HEK293T (cell line): ENCODE measurements around the gene ISM1.

Experiments used
- CTCF ChIA-PET: fragments of 350-600 bp; formaldehyde crosslinking; extraction: SDS; loops from one replicate; lab custom pipeline; 2021; ENCODE audit warnings: antibody characterized with exemption, inconsistent platforms; lab: Yijun Ruan, JAX
- POLR2A ChIA-PET: fragments of 350-600 bp; formaldehyde crosslinking; extraction: SDS; loops from one replicate; lab custom pipeline; 2020; ENCODE audit warnings: antibody characterized with exemption, inconsistent platforms; lab: Yijun Ruan, JAX
- DNase-seq: peaks from one replicate; pipeline ENCODE4 v3.0.0; 2012; ENCODE audit warnings: mixed read lengths; ENCODE audit errors: extremely low spot score
- ARNT ChIP-seq: fragments of 450-650 bp; IDR thresholded peaks from 2 replicates; pipeline ENCODE4 v1.6.1; 2017; ENCODE audit warnings: mild to moderate bottlenecking
- BHLHE40 ChIP-seq: fragments of 450-650 bp; IDR thresholded peaks from 2 replicates; pipeline ENCODE4 v1.6.1; 2016; ENCODE audit warnings: mild to moderate bottlenecking, moderate library complexity, borderline replicate concordance
- CTBP1 ChIP-seq: fragments of 450-650 bp; IDR thresholded peaks from 2 replicates; pipeline ENCODE4 v1.6.1; 2016; ENCODE audit warnings: borderline replicate concordance
- ELF4 ChIP-seq: fragments of 450-650 bp; IDR thresholded peaks from 2 replicates; pipeline ENCODE4 v1.6.1; 2017; ENCODE audit warnings: antibody characterized with exemption
- FOXA1 ChIP-seq: fragments of 450-650 bp; IDR thresholded peaks from 2 replicates; pipeline ENCODE4 v1.6.1; 2016; ENCODE audit warnings: mild to moderate bottlenecking
- FOXK2 ChIP-seq: fragments of 450-650 bp; IDR thresholded peaks from 2 replicates; pipeline ENCODE4 v1.6.1; 2016; ENCODE audit warnings: mild to moderate bottlenecking
- FOXM1 ChIP-seq: fragments of 450-650 bp; IDR thresholded peaks from 2 replicates; pipeline ENCODE4 v1.6.1; 2017; ENCODE audit warnings: mild to moderate bottlenecking, borderline replicate concordance
- HDGF ChIP-seq: fragments of 450-650 bp; IDR thresholded peaks from 2 replicates; pipeline ENCODE4 v1.6.1; 2017; ENCODE audit warnings: antibody characterized with exemption, borderline replicate concordance
- L3MBTL2 ChIP-seq: fragments of 450-650 bp; conservative IDR thresholded peaks from 2 replicates; pipeline ENCODE4 v1.6.1; 2016; ENCODE audit warnings: mild to moderate bottlenecking
- LEF1 ChIP-seq: fragments of 450-650 bp; IDR thresholded peaks from 2 replicates; pipeline ENCODE4 v1.6.1; 2017; ENCODE audit warnings: mild to moderate bottlenecking, borderline replicate concordance
- NFRKB ChIP-seq: fragments of 450-650 bp; IDR thresholded peaks from 2 replicates; pipeline ENCODE4 v1.6.1; 2016; ENCODE audit warnings: mild to moderate bottlenecking, moderate library complexity
- PKNOX1 ChIP-seq: fragments of 450-650 bp; IDR thresholded peaks from 2 replicates; pipeline ENCODE4 v1.6.1; 2016
- SP1 ChIP-seq: fragments of 450-650 bp; IDR thresholded peaks from 2 replicates; pipeline ENCODE4 v1.6.1; 2017
- SUZ12 ChIP-seq: fragments of 450-650 bp; IDR thresholded peaks from 2 replicates; pipeline ENCODE4 v1.6.1; 2016; ENCODE audit warnings: mild to moderate bottlenecking
- TARDBP ChIP-seq: fragments of 450-650 bp; IDR thresholded peaks from 2 replicates; pipeline ENCODE4 v1.6.1; 2016
- ZNF384 ChIP-seq: fragments of 450-650 bp; IDR thresholded peaks from 2 replicates; pipeline ENCODE4 v1.6.1; 2016

ISM1 gene

GRCh38 chr20:13238001-13238653 is 17.1 kb downstream of the ISM1 start:
- no peak for TF ChIP-seq SUZ12
- no peak for TF ChIP-seq CTBP1
- TF ChIP-seq LEF1, result no peak
- no peak for TF ChIP-seq NFRKB
- no peak for TF ChIP-seq HDGF
- TF ChIP-seq ELF4, result no peak
- no peak for TF ChIP-seq ARNT
- no peak for TF ChIP-seq BHLHE40
- TF ChIP-seq L3MBTL2, result no peak
- TF ChIP-seq SP1, result no peak
- no peak for TF ChIP-seq TARDBP
- ChIA-PET CTCF (no interaction called here), POLR2A (no interaction called here)
- no peak for DNase-seq

GRCh38 chr20:13243826-13244376 is 22.8 kb downstream of the ISM1 start:
- ChIA-PET CTCF (no interaction called here), POLR2A (no interaction called here)
- DNase-seq, result no peak
- TF ChIP-seq HDGF, result no peak
- no peak for TF ChIP-seq FOXA1
- no peak for TF ChIP-seq ELF4
- TF ChIP-seq CTBP1, result no peak
- TF ChIP-seq LEF1, result no peak
- TF ChIP-seq SP1, result no peak
- no peak for TF ChIP-seq FOXK2

GRCh38 chr20:13245250-13245723 is 24.2 kb downstream of the ISM1 start:
- ChIA-PET CTCF (interaction anchor here (0.7 kb wide), 1 partner anchor 215 kb away, joined by 3 read pairs; no protein-coding TSS in a partner anchor), POLR2A (no interaction called here)
- no peak for TF ChIP-seq PKNOX1
- TF ChIP-seq BHLHE40, result no peak
- no peak for TF ChIP-seq L3MBTL2
- no peak for TF ChIP-seq CTBP1
- TF ChIP-seq FOXK2, result no peak
- TF ChIP-seq SP1, result no peak
- TF ChIP-seq HDGF, result no peak
- TF ChIP-seq LEF1, result no peak
- TF ChIP-seq ZNF384, result no peak
- no peak for DNase-seq

GRCh38 chr20:13249118-13249797 is 28.2 kb downstream of the ISM1 start:
- CTCF ChIA-PET, result no interaction called here
- no peak for DNase-seq
- POLR2A ChIA-PET, result no interaction called here
- no peak for TF ChIP-seq ZNF384
- no peak for TF ChIP-seq ARNT
- TF ChIP-seq SUZ12, result no peak
- no peak for TF ChIP-seq ELF4
- TF ChIP-seq TARDBP, result no peak
- TF ChIP-seq L3MBTL2, result no peak
- TF ChIP-seq PKNOX1, result no peak
- TF ChIP-seq SP1, result no peak
- no peak for TF ChIP-seq HDGF
- TF ChIP-seq FOXK2, result no peak
- no peak for TF ChIP-seq NFRKB
- no peak for TF ChIP-seq BHLHE40
- no peak for TF ChIP-seq FOXM1
- TF ChIP-seq CTBP1, result no peak
- TF ChIP-seq LEF1, result no peak

- DNase-seq, result no peak
- ChIA-PET CTCF (no interaction called here), POLR2A (no interaction called here)
- no peak for TF ChIP-seq L3MBTL2
- TF ChIP-seq ZNF384, result no peak
- TF ChIP-seq TARDBP, result no peak
- no peak for TF ChIP-seq ARNT
- no peak for TF ChIP-seq HDGF
- TF ChIP-seq PKNOX1, result no peak
- TF ChIP-seq BHLHE40, result no peak
- no peak for TF ChIP-seq FOXA1
- TF ChIP-seq SUZ12, result no peak
- no peak for TF ChIP-seq CTBP1
- no peak for TF ChIP-seq NFRKB
- TF ChIP-seq FOXM1, result no peak
- no peak for TF ChIP-seq FOXK2
- TF ChIP-seq SP1, result no peak
- no peak for TF ChIP-seq LEF1
- no peak for TF ChIP-seq ELF4
These were observed 28.7 kb downstream of the ISM1 start for GRCh38 chr20:13249798-13250170.

- CTCF ChIA-PET, result no interaction called here
- TF ChIP-seq ARNT (no peak), FOXA1 (no peak), LEF1 (no peak), FOXK2 (no peak), BHLHE40 (no peak), FOXM1 (no peak), PKNOX1 (no peak), ELF4 (no peak), TARDBP (no peak), HDGF (no peak), CTBP1 (no peak), SP1 (no peak), ZNF384 (no peak), SUZ12 (no peak), NFRKB (no peak), L3MBTL2 (no peak)
- DNase-seq, result no peak
- POLR2A ChIA-PET, result no interaction called here
These were observed 29.2 kb downstream of the ISM1 start for GRCh38 chr20:13250251-13250650.
